Measurements from ENCODE around the gene CLDN9.

Gene CLDN9

DNA sequence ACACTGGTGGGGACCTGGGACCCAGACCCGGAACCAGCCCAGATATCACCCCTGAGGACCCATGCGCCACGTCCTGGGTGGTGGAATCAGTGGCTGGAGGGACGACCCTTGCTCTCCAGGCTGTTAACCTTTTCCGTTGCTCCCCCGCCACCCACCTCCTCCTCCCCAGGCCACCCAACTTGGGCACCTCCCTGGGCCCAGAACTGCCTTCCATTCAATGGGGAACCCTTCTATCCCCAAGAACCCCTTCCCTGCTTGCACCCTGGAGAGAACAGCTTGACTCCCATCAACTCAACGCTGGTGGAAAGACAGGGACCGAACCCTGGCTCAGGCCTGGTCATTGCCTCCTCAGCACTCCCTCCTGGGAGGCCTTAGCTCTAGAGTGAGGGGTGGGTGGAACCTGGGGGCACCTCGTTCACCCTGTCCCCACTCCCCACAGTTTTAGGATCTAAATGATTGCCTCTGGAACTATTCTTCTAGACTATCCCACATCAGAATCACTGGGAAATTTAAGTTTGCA, 47.1 kb downstream of the CLDN9 start:
- in situ Hi-C loops (cut with MboI; ENCODE audit: low sequenced_read_pairs, unreplicated experiment), result loop anchor here (10.0 kb wide), 1 partner anchor 65 kb away; no protein-coding TSS in a partner anchor
- TF ChIP-seq, protein P1, sequence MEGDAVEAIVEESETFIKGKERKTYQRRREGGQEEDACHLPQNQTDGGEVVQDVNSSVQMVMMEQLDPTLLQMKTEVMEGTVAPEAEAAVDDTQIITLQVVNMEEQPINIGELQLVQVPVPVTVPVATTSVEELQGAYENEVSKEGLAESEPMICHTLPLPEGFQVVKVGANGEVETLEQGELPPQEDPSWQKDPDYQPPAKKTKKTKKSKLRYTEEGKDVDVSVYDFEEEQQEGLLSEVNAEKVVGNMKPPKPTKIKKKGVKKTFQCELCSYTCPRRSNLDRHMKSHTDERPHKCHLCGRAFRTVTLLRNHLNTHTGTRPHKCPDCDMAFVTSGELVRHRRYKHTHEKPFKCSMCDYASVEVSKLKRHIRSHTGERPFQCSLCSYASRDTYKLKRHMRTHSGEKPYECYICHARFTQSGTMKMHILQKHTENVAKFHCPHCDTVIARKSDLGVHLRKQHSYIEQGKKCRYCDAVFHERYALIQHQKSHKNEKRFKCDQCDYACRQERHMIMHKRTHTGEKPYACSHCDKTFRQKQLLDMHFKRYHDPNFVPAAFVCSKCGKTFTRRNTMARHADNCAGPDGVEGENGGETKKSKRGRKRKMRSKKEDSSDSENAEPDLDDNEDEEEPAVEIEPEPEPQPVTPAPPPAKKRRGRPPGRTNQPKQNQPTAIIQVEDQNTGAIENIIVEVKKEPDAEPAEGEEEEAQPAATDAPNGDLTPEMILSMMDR (IDR thresholded peaks at IDR 0.05; ENCODE audit: borderline replicate concordance, control extremely low read depth, extremely low read depth, insufficient read depth, missing control alignments), result no peak
- DNase-seq (ENCODE audit: low spot score), result no peak

DNA sequence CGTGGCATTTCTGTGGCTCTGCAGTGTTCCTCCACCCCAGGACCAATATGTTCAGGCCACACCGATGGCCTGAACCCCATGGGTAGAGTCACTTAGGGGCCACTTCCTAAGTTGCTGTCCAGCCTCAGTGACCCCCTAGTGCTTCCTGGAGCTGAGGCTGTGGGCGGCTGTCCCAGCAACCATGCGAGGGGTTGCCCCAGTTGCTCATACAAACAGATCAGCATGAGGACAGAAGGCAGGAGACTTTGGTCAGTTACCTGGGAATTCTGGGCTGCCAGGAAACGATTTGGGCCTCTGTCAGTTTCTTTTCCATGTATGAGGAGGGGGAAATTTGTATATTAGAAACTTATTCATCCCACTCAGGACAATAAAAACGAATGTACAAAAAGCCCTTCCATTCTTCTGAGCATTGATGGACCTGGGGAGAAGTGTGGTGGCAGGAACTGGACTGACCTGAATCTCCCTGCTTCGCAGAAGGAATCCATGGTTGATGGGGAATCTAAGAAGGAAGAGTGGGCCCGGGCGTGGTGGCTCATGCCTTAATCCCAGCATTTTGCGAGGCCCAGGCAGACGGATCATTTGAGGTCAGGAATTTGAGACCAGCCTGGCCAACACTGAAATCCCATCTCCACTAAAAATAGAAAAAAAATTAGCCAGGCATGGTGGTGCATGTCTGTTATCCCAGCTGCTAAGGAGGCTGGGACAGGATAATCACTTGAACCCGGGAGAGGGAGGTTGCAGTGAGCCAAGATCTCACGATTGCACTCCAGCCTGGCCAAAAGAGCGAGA, 47.8 kb downstream of the CLDN9 start:
- DNase-seq (ENCODE audit: low spot score), result no peak
- TF ChIP-seq, protein P1 (IDR thresholded peaks at IDR 0.05; ENCODE audit: borderline replicate concordance, control extremely low read depth, extremely low read depth, insufficient read depth, missing control alignments), result no peak
- in situ Hi-C loops (cut with MboI; ENCODE audit: low sequenced_read_pairs, unreplicated experiment), result loop anchor here (10.0 kb wide), 1 partner anchor 64 kb away; no protein-coding TSS in a partner anchor

DNA sequence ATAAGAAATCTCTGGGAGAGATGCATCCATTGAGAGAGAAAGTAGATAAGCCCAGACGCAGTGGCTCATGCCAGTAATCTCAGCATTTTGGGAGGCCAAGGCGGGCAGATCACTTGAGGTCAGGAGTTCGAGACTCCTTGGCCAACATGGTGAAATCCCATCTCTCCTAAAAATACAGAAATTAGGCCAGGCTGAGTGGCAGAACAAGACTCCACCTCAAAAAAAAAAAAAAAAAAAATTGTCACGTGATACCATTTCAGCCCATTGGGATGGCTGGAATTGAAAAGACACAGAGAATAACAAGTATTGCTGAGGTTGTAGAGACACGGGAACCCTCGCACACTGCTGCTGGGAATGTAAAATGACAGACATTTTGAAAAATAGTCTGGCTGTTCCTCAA, 49.8 kb downstream of the CLDN9 start:
- TF ChIP-seq, protein P1 (IDR thresholded peaks at IDR 0.05; ENCODE audit: borderline replicate concordance, control extremely low read depth, extremely low read depth, insufficient read depth, missing control alignments), result no peak
- in situ Hi-C loops (cut with MboI; ENCODE audit: low sequenced_read_pairs, unreplicated experiment), result loop anchor here (10.0 kb wide), 1 partner anchor 62 kb away; no protein-coding TSS in a partner anchor
- DNase-seq (ENCODE audit: low spot score), result no peak

DNA sequence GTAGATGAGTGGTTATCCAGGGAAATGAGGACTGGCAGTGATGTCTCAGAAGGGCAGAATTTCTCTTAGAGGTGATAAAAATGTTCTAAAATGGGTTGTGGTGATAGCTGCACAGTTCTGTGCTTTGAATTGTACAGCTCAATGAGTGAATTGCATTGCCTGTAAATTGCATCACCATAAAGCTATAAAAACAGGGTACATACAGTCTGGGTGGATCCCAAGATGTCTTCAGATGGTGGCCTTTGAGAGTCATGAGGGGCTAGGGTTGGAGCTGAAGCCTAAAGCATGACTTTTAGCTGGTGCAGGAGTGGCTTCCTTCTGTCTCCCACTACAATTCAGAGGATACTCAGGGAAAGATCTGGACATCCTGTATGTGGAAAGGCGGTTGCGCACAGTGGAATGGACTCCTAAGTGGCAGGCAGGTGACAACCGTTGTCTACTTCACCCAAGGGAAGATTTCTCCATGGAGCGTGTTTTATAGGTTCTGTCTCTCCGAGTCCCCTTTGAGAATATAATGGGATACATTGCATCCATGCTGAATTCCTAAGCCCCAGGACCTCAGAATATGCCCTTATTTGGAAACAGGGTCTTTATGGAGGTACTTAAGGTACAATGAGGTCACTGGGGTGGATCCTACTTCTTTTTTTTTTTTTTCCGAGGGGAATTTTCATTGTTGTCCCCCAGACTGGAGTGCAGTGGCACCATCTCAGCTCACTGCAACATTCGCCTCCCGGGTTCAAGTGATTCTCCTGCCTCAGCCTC, 51.1 kb downstream of the CLDN9 start:
- TF ChIP-seq, protein P1 (IDR thresholded peaks at IDR 0.05; ENCODE audit: borderline replicate concordance, control extremely low read depth, extremely low read depth, insufficient read depth, missing control alignments), result no peak
- DNase-seq (ENCODE audit: low spot score), result no peak
- in situ Hi-C loops (cut with MboI; ENCODE audit: low sequenced_read_pairs, unreplicated experiment), result loop anchor here (10.0 kb wide), 1 partner anchor 61 kb away; no protein-coding TSS in a partner anchor

Measured in GM13976 (cell line).